ENCODE data around the gene ACBD3. TPM values are rescaled to one million over a fixed set of nuclear protein-coding genes. Genes with fewer than 3 reads are reported as not detected.

The ACBD3 gene
- total and polyA plus RNA-seq, 10 of the 15 experiments (the other 5 are each of a cell fraction or from before 2014, with no cell fraction given) = 7.5 to 27.9 (median 20.3) TPM

- TF ChIP-seq CTCF (IDR thresholded peaks at IDR 0.05 in 2 of 3, conservative IDR thresholded peaks at IDR 0.05 in 1 of 3; ENCODE audit: control insufficient read depth in 2 of 3, extremely low read depth in 1 of 3, insufficient read depth in 1 of 3, low read depth in 3 of 3, low read length in 3 of 3) (no peak; a peak in 1 of 6 replicates), MYC (IDR thresholded peaks at IDR 0.05; ENCODE audit: insufficient read depth, insufficient read length, insufficient replicate concordance, low read length, severe bottlenecking) (no peak), SKIL (IDR thresholded peaks at IDR 0.05; ENCODE audit: low read depth, poor library complexity, severe bottlenecking) (no peak), JUND (IDR thresholded peaks at IDR 0.05; ENCODE audit: low read depth, low read length) (no peak), E4F1 (IDR thresholded peaks at IDR 0.05; ENCODE audit: borderline replicate concordance, partially characterized antibody) (peak; percentile 42), IRF5 (IDR thresholded peaks at IDR 0.05; ENCODE audit: borderline replicate concordance) (no peak), ZNF384 (IDR thresholded peaks at IDR 0.05; ENCODE audit: borderline replicate concordance, low read depth, low read length) (no peak), ASH2L (IDR thresholded peaks at IDR 0.05; ENCODE audit: borderline replicate concordance, low read depth) (peak; percentile 90; the same call in 1 of the 2 replicates), TARDBP (IDR thresholded peaks at IDR 0.05; ENCODE audit: borderline replicate concordance) (no peak), NR2F1 (conservative IDR thresholded peaks at IDR 0.05) (peak; percentile 99), NBN (IDR thresholded peaks at IDR 0.05) (peak; percentile 86), IKZF1 (conservative IDR thresholded peaks at IDR 0.05) (peak; percentile 90), MTA2 (IDR thresholded peaks at IDR 0.05; ENCODE audit: low read depth) (peak; percentile 77), SRF (IDR thresholded peaks at IDR 0.05; ENCODE audit: low read depth in 2 of 2, low read length in 2 of 2) (0 out of 4 replicates have a peak, but pooled peaks of 1 of the 2 experiments have one; percentile 2), EGR1 (IDR thresholded peaks at IDR 0.05; ENCODE audit: borderline replicate concordance in 1 of 2, low read depth in 2 of 2, low read length in 2 of 2) (peak; percentile 2 to 55; a peak in 2 of 3 replicates)
Observed at GRCh38 chr1:226186124-226187018, at the start of gene ACBD3 (continued).

Measured in GM12878 (cell line).